Activated CD4-positive, alpha-beta memory T cell treated with anti-CD3 and anti-CD28 coated beads, Interleukin-2, amount 10 ng/mL, durations not matched to agents 7 days and 5 days (primary cell): ENCODE results near the gene CCDC40. TPM values are rescaled to one million over a fixed set of nuclear protein-coding genes. Genes with fewer than 3 reads are reported as not detected.

ENCODE experiments used
- CTCF ChIA-PET: fragments of 350-600 bp; sonication (Branson Sonifier 250); formaldehyde crosslinking; loops from one replicate; lab custom pipeline; 2021; ENCODE audit warnings: antibody characterized with exemption, inconsistent platforms; lab: Charles Lee
- POLR2A ChIA-PET: fragments of 350-600 bp; sonication (Branson Sonifier 250); formaldehyde crosslinking; loops from one replicate; lab custom pipeline; 2021; ENCODE audit warnings: antibody characterized with exemption; lab: Charles Lee
- DNase-seq: peaks from one replicate; pipeline ENCODE4 v3.0.0-alpha.2; 2020
- H3K27ac Mint-ChIP-seq: one replicate; pipeline ENCODE4 v1.8.0; 2021; ENCODE audit warnings: mild to moderate bottlenecking, mixed read lengths
- H3K27me3 Mint-ChIP-seq: one replicate; pipeline ENCODE4 v1.8.0; 2021; ENCODE audit warnings: mixed read lengths
- H3K36me3 Mint-ChIP-seq: one replicate; pipeline ENCODE4 v1.8.0; 2021; ENCODE audit warnings: low read depth, mixed read lengths
- H3K4me1 Mint-ChIP-seq: one replicate; pipeline ENCODE4 v1.8.0; 2021; ENCODE audit warnings: mixed read lengths
- H3K4me3 Mint-ChIP-seq: one replicate; pipeline ENCODE4 v1.8.0; 2021; ENCODE audit warnings: mild to moderate bottlenecking, mixed read lengths
- H3K9me3 Mint-ChIP-seq: one replicate; pipeline ENCODE4 v1.8.0; 2021; ENCODE audit warnings: mixed read lengths
- total RNA-seq, 2 experiments: library from RNA; stranded (reverse); gene quantifications; one replicate each; pipeline ENCODE4 v1.2.3, GENCODE V29; 2021

The CCDC40 gene
- not detected for total RNA-seq

GRCh38 chr17:80035937-80036714 is at the start of gene CCDC40:
TSS of gene CCDC40 (plus strand) at chr17:80036642. CDS start at chr17:80036663, 21 bp downstream.
- Mint-ChIP-seq H3K27ac (no peak within 1 kb of the TSS), H3K27me3 (peaks cover 32% of the 10 kb centered on the region), H3K4me3 (peak within 1 kb of the TSS; percentile 69), H3K4me1 (peaks cover 14% of the 10 kb centered on the region), H3K9me3 (no peaks in the 10 kb centered on the region), H3K36me3 (no peaks in the 10 kb centered on the region)
- ChIA-PET POLR2A (no interaction called here), CTCF (no interaction called here)
- peak; percentile 76 for DNase-seq

- ChIA-PET POLR2A (no interaction called here), CTCF (no interaction called here)
- DNase-seq, result no peak
- Mint-ChIP-seq H3K4me1 (peaks cover 5% of the 10 kb centered on the region), H3K27me3 (peaks cover 7% of the 10 kb centered on the region), H3K36me3 (no peaks in the 10 kb centered on the region), H3K9me3 (no peaks in the 10 kb centered on the region), H3K27ac (no peak overlapping the region), H3K4me3 (no peak overlapping the region)
Observed at GRCh38 chr17:79987187-79987934, 49.1 kb upstream of the CCDC40 start.

GRCh38 chr17:79987935-79988184 is 48.6 kb upstream of the CCDC40 start:
- no peak overlapping the region for H3K27ac Mint-ChIP-seq
- no peak for DNase-seq
- no peaks in the 10 kb centered on the region for H3K9me3 Mint-ChIP-seq
- H3K36me3 Mint-ChIP-seq, result no peaks in the 10 kb centered on the region
- POLR2A ChIA-PET, result no interaction called here
- no peak overlapping the region for H3K4me3 Mint-ChIP-seq
- peaks cover 11% of the 10 kb centered on the region for H3K27me3 Mint-ChIP-seq
- peaks cover 10% of the 10 kb centered on the region for H3K4me1 Mint-ChIP-seq
- CTCF ChIA-PET, result no interaction called here

GRCh38 chr17:79988185-79988971 is 48.1 kb upstream of the CCDC40 start:
- Mint-ChIP-seq H3K36me3 (no peaks in the 10 kb centered on the region), H3K4me1 (peaks cover 15% of the 10 kb centered on the region), H3K9me3 (no peaks in the 10 kb centered on the region), H3K4me3 (no peak overlapping the region), H3K27ac (no peak overlapping the region), H3K27me3 (peaks cover 11% of the 10 kb centered on the region)
- DNase-seq, result no peak
- ChIA-PET POLR2A (no interaction called here), CTCF (no interaction called here)

- Mint-ChIP-seq H3K27ac (no peak overlapping the region), H3K9me3 (no peaks in the 10 kb centered on the region)
- no peak for DNase-seq
Observed at GRCh38 chr17:79989106-79989835, 47.2 kb upstream of the CCDC40 start.

GRCh38 chr17:79990051-79990592 is 46.3 kb upstream of the CCDC40 start:
- no peaks in the 10 kb centered on the region for H3K36me3 Mint-ChIP-seq
- CTCF ChIA-PET, result interaction anchor here (1.5 kb wide), 1 partner anchor 16 kb away, joined by 3 read pairs; no protein-coding TSS in a partner anchor
- POLR2A ChIA-PET, result no interaction called here
- H3K4me1 Mint-ChIP-seq, result peaks cover 18% of the 10 kb centered on the region
- no peak overlapping the region for H3K4me3 Mint-ChIP-seq
- DNase-seq, result no peak
- no peak overlapping the region for H3K27ac Mint-ChIP-seq
- peaks cover 11% of the 10 kb centered on the region for H3K27me3 Mint-ChIP-seq
- H3K9me3 Mint-ChIP-seq, result no peaks in the 10 kb centered on the region

More at GRCh38 chr17:79989106-79989835, 47.2 kb upstream of the CCDC40 start:
- Mint-ChIP-seq H3K4me3 (no peak overlapping the region), H3K27me3 (peaks cover 11% of the 10 kb centered on the region), H3K4me1 (peaks cover 18% of the 10 kb centered on the region), H3K36me3 (no peaks in the 10 kb centered on the region)
- ChIA-PET POLR2A (no interaction called here), CTCF (interaction anchor here (1.5 kb wide), 1 partner anchor 15 kb away, joined by 3 read pairs; no protein-coding TSS in a partner anchor)

- DNase-seq, result no peak
- Mint-ChIP-seq H3K27ac (no peak overlapping the region), H3K4me3 (no peak overlapping the region), H3K9me3 (no peaks in the 10 kb centered on the region), H3K36me3 (no peaks in the 10 kb centered on the region), H3K4me1 (peaks cover 21% of the 10 kb centered on the region), H3K27me3 (peaks cover 11% of the 10 kb centered on the region)
- ChIA-PET POLR2A (no interaction called here), CTCF (interaction anchor here (1.5 kb wide), 1 partner anchor 16 kb away, joined by 3 read pairs; no protein-coding TSS in a partner anchor)
Observed at GRCh38 chr17:79990704-79991103, 45.7 kb upstream of the CCDC40 start.

GRCh38 chr17:79991140-79991923 is 45.1 kb upstream of the CCDC40 start:
- POLR2A ChIA-PET, result no interaction called here
- CTCF ChIA-PET, result interaction anchor here (0.7 to 1.5 kb wide), 3 partner anchors 17 to 250 kb away, joined by 3 to 4 read pairs (median 3); no protein-coding TSS in a partner anchor
- H3K9me3 Mint-ChIP-seq, result no peaks in the 10 kb centered on the region
- H3K27me3 Mint-ChIP-seq, result peaks cover 11% of the 10 kb centered on the region
- H3K36me3 Mint-ChIP-seq, result no peaks in the 10 kb centered on the region
- peak; percentile 87 for DNase-seq
- H3K4me1 Mint-ChIP-seq, result peaks cover 27% of the 10 kb centered on the region
- H3K27ac Mint-ChIP-seq, result no peak overlapping the region
- peak overlapping the region; percentile 49 for H3K4me3 Mint-ChIP-seq

- H3K27me3 Mint-ChIP-seq, result peaks cover 11% of the 10 kb centered on the region
- ChIA-PET CTCF (interaction anchor here (0.7 to 1.2 kb wide), 2 partner anchors 182 to 251 kb away, joined by 3 to 4 read pairs; no protein-coding TSS in a partner anchor), POLR2A (no interaction called here)
- no peaks in the 10 kb centered on the region for H3K9me3 Mint-ChIP-seq
- no peak for DNase-seq
- peak overlapping the region; percentile 60 for H3K4me3 Mint-ChIP-seq
- H3K36me3 Mint-ChIP-seq, result no peaks in the 10 kb centered on the region
- H3K4me1 Mint-ChIP-seq, result peaks cover 35% of the 10 kb centered on the region
- peak overlapping the region; percentile 38 for H3K27ac Mint-ChIP-seq
Observed at GRCh38 chr17:79991924-79992648, 44.4 kb upstream of the CCDC40 start.

- H3K27ac Mint-ChIP-seq, result peak overlapping the region; percentile 38
- H3K4me3 Mint-ChIP-seq, result peak overlapping the region; percentile 60
- H3K27me3 Mint-ChIP-seq, result peaks cover 11% of the 10 kb centered on the region
- H3K36me3 Mint-ChIP-seq, result no peaks in the 10 kb centered on the region
- ChIA-PET POLR2A (no interaction called here), CTCF (interaction anchor here (1.1 to 1.7 kb wide), 4 partner anchors 13 to 252 kb away, joined by 4 to 6 read pairs (median 4); partner anchors contain the start of gene CBX4)
- no peaks in the 10 kb centered on the region for H3K9me3 Mint-ChIP-seq
- peaks cover 42% of the 10 kb centered on the region for H3K4me1 Mint-ChIP-seq
- DNase-seq, result no peak
Observed at GRCh38 chr17:79992649-79993389, 43.6 kb upstream of the CCDC40 start.
